H1 (cell line): Measurements from ENCODE around the gene IFT80. TPM values are rescaled to one million over a fixed set of nuclear protein-coding genes. Genes with fewer than 3 reads are reported as not detected.

Experiments used
- CBX8 ChIP-seq: fragments of 300-800, 300-1000 bp; sonication (generic); IDR thresholded peaks from 2 replicates; pipeline ENCODE4 v1.7.1; 2016; ENCODE audit warnings: low read depth, low read length, borderline replicate concordance
- EGR1 ChIP-seq: IDR thresholded peaks from 2 replicates; pipeline ENCODE4 v1.6.1; 2011; ENCODE audit warnings: low read depth, low read length, borderline replicate concordance
- EZH2 ChIP-seq: fragments of 200-600 bp; sonication (generic); IDR thresholded peaks from 2 replicates; pipeline ENCODE4 v1.7.1; 2012; ENCODE audit warnings: low read depth, mild to moderate bottlenecking, moderate library complexity, low read length, inconsistent platforms; ENCODE audit not compliant: severe bottlenecking
- JUND ChIP-seq: IDR thresholded peaks from 2 replicates; pipeline ENCODE4 v1.6.1; 2011; ENCODE audit warnings: mild to moderate bottlenecking, improper control_type of control experiment, low read length
- MAFK ChIP-seq: IDR thresholded peaks from 2 replicates; pipeline ENCODE4 v1.6.1; 2012; ENCODE audit warnings: low read depth, mild to moderate bottlenecking, improper control_type of control experiment, low read length
- SIRT6 ChIP-seq: IDR thresholded peaks from one replicate; pipeline ENCODE4 v1.7.1; 2012; ENCODE audit warnings: low read length, inconsistent platforms
- SP4 ChIP-seq: IDR thresholded peaks from 2 replicates; pipeline ENCODE4 v1.6.1; 2012; ENCODE audit warnings: low read length, inconsistent platforms
- TAF1 ChIP-seq: IDR thresholded peaks from 2 replicates; pipeline ENCODE4 v1.6.1; 2011; ENCODE audit warnings: mild to moderate bottlenecking, low read depth, low read length
- TBP ChIP-seq: IDR thresholded peaks from 2 replicates; pipeline ENCODE4 v1.6.1; 2011; ENCODE audit warnings: low read depth, low read length, improper control_type of control experiment
- ZNF274 ChIP-seq: IDR thresholded peaks from 2 replicates; pipeline ENCODE4 v1.7.0; 2012; ENCODE audit warnings: low read length, borderline replicate concordance; ENCODE audit errors: extremely low read depth
- polyA plus RNA-seq, 7 experiments: library from polyadenylated mRNA; depleted of rRNA in 3 of 7; stranded (reverse) in 5 of 7; unstranded in 2 of 7; fragments of >200 nt in 5 of 7; fragments of 200-250 nt in 2 of 7; gene quantifications; 1 replicate in 5 of 7; 2 replicates in 1 of 7; 4 replicates in 1 of 7; pipeline versions ENCODE4 v1.2.1 to v1.2.3, GENCODE V29; 2011 to 2013; ENCODE audit warnings: missing spikeins in 2 of 7, mixed read lengths in 2 of 7
- total RNA-seq: library from RNA; stranded (reverse); fragmentation: NEBNext Ultra II Directional; extraction: Animal tissue kit (Norgen Biotek cat#: 25700); gene quantifications from 2 replicates; pipeline ENCODE4 v1.2.1, GENCODE V29; 2021
- TF ChIP-seq, protein P1 (sequence below): fragments of 300-600 bp; sonication (generic); IDR thresholded peaks from 2 replicates; pipeline ENCODE4 v1.7.1; 2012; ENCODE audit warnings: low read length, moderate library complexity, mild to moderate bottlenecking, inconsistent platforms; ENCODE audit not compliant: insufficient replicate concordance
- TF ChIP-seq, protein P2 (sequence below): IDR thresholded peaks from 2 replicates; pipeline ENCODE4 v1.6.1; 2012; ENCODE audit warnings: inconsistent platforms

IFT80 gene
- total and polyA plus RNA-seq, 2 of the 8 experiments (the other 6 are each of a cell fraction or from before 2014, with no cell fraction given): 7.2 to 25.9 TPM

DNA sequence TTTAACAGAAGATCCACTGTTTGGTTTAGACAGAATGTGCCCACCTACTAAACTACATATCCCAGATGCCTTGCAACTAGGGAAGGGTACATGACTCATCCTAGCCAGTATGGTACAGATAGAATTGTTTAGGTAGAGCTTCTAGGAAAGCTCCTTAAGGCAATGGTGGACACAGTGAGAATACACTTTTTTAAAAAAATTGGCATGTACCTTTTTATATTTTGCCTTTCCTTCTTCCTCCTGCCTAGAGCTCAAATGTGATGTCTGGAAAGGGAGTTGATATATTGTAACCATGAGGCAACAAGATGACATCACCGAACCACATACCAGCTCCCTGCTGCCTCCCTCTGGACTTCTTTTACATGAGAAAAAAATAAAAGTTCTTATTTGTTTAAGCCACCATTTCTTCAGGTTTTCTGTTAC, 188.2 kb downstream of the IFT80 start (continued):
- TF ChIP-seq, protein P1, sequence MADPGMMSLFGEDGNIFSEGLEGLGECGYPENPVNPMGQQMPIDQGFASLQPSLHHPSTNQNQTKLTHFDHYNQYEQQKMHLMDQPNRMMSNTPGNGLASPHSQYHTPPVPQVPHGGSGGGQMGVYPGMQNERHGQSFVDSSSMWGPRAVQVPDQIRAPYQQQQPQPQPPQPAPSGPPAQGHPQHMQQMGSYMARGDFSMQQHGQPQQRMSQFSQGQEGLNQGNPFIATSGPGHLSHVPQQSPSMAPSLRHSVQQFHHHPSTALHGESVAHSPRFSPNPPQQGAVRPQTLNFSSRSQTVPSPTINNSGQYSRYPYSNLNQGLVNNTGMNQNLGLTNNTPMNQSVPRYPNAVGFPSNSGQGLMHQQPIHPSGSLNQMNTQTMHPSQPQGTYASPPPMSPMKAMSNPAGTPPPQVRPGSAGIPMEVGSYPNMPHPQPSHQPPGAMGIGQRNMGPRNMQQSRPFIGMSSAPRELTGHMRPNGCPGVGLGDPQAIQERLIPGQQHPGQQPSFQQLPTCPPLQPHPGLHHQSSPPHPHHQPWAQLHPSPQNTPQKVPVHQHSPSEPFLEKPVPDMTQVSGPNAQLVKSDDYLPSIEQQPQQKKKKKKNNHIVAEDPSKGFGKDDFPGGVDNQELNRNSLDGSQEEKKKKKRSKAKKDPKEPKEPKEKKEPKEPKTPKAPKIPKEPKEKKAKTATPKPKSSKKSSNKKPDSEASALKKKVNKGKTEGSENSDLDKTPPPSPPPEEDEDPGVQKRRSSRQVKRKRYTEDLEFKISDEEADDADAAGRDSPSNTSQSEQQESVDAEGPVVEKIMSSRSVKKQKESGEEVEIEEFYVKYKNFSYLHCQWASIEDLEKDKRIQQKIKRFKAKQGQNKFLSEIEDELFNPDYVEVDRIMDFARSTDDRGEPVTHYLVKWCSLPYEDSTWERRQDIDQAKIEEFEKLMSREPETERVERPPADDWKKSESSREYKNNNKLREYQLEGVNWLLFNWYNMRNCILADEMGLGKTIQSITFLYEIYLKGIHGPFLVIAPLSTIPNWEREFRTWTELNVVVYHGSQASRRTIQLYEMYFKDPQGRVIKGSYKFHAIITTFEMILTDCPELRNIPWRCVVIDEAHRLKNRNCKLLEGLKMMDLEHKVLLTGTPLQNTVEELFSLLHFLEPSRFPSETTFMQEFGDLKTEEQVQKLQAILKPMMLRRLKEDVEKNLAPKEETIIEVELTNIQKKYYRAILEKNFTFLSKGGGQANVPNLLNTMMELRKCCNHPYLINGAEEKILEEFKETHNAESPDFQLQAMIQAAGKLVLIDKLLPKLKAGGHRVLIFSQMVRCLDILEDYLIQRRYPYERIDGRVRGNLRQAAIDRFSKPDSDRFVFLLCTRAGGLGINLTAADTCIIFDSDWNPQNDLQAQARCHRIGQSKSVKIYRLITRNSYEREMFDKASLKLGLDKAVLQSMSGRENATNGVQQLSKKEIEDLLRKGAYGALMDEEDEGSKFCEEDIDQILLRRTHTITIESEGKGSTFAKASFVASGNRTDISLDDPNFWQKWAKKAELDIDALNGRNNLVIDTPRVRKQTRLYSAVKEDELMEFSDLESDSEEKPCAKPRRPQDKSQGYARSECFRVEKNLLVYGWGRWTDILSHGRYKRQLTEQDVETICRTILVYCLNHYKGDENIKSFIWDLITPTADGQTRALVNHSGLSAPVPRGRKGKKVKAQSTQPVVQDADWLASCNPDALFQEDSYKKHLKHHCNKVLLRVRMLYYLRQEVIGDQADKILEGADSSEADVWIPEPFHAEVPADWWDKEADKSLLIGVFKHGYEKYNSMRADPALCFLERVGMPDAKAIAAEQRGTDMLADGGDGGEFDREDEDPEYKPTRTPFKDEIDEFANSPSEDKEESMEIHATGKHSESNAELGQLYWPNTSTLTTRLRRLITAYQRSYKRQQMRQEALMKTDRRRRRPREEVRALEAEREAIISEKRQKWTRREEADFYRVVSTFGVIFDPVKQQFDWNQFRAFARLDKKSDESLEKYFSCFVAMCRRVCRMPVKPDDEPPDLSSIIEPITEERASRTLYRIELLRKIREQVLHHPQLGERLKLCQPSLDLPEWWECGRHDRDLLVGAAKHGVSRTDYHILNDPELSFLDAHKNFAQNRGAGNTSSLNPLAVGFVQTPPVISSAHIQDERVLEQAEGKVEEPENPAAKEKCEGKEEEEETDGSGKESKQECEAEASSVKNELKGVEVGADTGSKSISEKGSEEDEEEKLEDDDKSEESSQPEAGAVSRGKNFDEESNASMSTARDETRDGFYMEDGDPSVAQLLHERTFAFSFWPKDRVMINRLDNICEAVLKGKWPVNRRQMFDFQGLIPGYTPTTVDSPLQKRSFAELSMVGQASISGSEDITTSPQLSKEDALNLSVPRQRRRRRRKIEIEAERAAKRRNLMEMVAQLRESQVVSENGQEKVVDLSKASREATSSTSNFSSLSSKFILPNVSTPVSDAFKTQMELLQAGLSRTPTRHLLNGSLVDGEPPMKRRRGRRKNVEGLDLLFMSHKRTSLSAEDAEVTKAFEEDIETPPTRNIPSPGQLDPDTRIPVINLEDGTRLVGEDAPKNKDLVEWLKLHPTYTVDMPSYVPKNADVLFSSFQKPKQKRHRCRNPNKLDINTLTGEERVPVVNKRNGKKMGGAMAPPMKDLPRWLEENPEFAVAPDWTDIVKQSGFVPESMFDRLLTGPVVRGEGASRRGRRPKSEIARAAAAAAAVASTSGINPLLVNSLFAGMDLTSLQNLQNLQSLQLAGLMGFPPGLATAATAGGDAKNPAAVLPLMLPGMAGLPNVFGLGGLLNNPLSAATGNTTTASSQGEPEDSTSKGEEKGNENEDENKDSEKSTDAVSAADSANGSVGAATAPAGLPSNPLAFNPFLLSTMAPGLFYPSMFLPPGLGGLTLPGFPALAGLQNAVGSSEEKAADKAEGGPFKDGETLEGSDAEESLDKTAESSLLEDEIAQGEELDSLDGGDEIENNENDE: no peak
- TF ChIP-seq, protein P2, sequence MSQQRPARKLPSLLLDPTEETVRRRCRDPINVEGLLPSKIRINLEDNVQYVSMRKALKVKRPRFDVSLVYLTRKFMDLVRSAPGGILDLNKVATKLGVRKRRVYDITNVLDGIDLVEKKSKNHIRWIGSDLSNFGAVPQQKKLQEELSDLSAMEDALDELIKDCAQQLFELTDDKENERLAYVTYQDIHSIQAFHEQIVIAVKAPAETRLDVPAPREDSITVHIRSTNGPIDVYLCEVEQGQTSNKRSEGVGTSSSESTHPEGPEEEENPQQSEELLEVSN: no peak
- TF ChIP-seq SIRT6: no peak
- no peak for TF ChIP-seq MAFK
- no peak for TF ChIP-seq EZH2
- no peak for TF ChIP-seq TBP
- 0 out of 2 replicates have a peak, but pooled peaks have one; percentile 80 for TF ChIP-seq JUND
- no peak for TF ChIP-seq SP4
- TF ChIP-seq CBX8: no peak
- no peak for TF ChIP-seq ZNF274
- TF ChIP-seq TAF1: no peak
- TF ChIP-seq EGR1: no peak
